ENCODE data around the gene ATMIN.

DNA sequence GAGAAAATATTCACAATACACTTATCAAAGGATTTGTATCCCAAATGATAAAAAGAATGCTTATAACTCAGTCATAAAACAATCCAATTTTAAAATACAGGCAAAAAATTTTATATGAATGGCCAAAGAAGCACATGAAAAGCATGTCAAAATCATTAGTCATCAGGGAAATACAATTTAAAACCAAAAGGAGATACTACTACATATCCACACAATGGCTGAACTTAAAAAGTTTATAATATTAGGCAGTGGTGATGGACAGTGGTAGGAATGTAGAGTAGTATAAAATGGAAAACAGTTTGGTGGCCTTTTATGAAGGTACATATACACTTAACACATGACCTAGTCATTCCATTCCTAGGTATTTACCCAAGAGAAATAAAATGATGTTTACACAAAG is 41.2 kb upstream of the ATMIN start:
- TF ChIP-seq POLR2A (IDR thresholded peaks at IDR 0.05; ENCODE audit: low read depth, low read length) = no peak
- TF ChIP-seq TAF1 (IDR thresholded peaks at IDR 0.05; ENCODE audit: borderline replicate concordance, low read depth, low read length) = no peak
- TF ChIP-seq POLR2AphosphoS5 (IDR thresholded peaks at IDR 0.05; ENCODE audit: low read depth, low read length) = no peak

Data from GM12892 (cell line).